ENCODE results near the gene PPM1D. TPM values are rescaled to one million over a fixed set of nuclear protein-coding genes. Genes with fewer than 3 reads are reported as not detected.

Gene PPM1D
- total RNA-seq, 1 donor from 2014 or later: 13.1 TPM

DNA sequence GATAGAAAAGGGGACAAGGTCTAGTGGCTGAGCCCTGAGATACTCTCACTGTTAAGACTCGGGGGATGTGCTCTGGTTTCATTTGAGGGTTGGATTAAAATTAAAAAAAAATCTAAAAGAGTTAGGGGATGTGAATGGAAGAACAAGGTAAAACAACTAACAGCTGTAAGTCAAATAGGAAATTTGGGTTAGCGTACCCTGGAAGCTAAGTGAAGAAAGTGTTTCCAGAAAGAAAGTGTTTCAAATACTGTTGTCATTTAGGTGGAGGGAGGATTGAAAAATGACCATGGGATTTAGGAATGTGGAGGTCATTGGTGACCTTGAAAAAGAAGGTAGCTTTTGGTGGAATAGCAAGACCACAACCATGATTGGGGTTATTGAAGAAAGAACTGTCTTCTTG, 37.7 kb downstream of the PPM1D start:
- Mint-ChIP-seq H3K27me3 (ENCODE audit: low read depth) (no peaks in the 10 kb centered on the region), H3K4me1 (ENCODE audit: low read depth) (peaks cover 7% of the 10 kb centered on the region), H3K4me3 (ENCODE audit: unreplicated experiment) (no peak overlapping the region), H3K9me3 (ENCODE audit: low read depth) (no peaks in the 10 kb centered on the region), H3K27ac (ENCODE audit: unreplicated experiment) (no peak overlapping the region), H3K36me3 (ENCODE audit: low read depth) (peaks cover 2% of the 10 kb centered on the region)
- TF ChIP-seq, protein P1, sequence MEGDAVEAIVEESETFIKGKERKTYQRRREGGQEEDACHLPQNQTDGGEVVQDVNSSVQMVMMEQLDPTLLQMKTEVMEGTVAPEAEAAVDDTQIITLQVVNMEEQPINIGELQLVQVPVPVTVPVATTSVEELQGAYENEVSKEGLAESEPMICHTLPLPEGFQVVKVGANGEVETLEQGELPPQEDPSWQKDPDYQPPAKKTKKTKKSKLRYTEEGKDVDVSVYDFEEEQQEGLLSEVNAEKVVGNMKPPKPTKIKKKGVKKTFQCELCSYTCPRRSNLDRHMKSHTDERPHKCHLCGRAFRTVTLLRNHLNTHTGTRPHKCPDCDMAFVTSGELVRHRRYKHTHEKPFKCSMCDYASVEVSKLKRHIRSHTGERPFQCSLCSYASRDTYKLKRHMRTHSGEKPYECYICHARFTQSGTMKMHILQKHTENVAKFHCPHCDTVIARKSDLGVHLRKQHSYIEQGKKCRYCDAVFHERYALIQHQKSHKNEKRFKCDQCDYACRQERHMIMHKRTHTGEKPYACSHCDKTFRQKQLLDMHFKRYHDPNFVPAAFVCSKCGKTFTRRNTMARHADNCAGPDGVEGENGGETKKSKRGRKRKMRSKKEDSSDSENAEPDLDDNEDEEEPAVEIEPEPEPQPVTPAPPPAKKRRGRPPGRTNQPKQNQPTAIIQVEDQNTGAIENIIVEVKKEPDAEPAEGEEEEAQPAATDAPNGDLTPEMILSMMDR (IDR thresholded peaks at IDR 0.05): no peak
- no peak for DNase-seq (ENCODE audit: low spot score)

DNA sequence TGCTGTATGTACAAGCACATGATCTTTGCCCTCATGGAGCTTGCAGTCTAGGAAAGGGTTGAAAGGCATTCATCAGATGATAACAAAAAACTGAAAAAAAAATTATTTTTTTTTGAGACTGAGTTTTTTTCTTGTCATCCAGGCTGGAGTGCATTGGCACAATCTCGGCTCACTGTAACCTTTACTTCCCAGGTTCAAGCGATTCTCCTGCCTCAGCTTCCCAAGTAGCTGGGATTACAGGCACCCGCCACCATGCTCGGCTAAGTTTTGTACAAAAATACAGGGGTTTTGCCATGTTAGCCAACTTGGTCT, 39.0 kb downstream of the PPM1D start:
- Mint-ChIP-seq H3K36me3 (ENCODE audit: low read depth) (peaks cover 2% of the 10 kb centered on the region), H3K27me3 (ENCODE audit: low read depth) (no peaks in the 10 kb centered on the region), H3K4me1 (ENCODE audit: low read depth) (peaks cover 7% of the 10 kb centered on the region), H3K27ac (ENCODE audit: unreplicated experiment) (no peak overlapping the region), H3K9me3 (ENCODE audit: low read depth) (no peaks in the 10 kb centered on the region), H3K4me3 (ENCODE audit: unreplicated experiment) (no peak overlapping the region)
- no peak for DNase-seq (ENCODE audit: low spot score)
- TF ChIP-seq, protein P1 (IDR thresholded peaks at IDR 0.05): peak; percentile 38

- no peak overlapping the region for H3K27ac Mint-ChIP-seq (ENCODE audit: unreplicated experiment)
- no peaks in the 10 kb centered on the region for H3K27me3 Mint-ChIP-seq (ENCODE audit: low read depth)
These were observed 40.5 kb downstream of the PPM1D start for GRCh38 chr17:60640503-60640902.

DNA sequence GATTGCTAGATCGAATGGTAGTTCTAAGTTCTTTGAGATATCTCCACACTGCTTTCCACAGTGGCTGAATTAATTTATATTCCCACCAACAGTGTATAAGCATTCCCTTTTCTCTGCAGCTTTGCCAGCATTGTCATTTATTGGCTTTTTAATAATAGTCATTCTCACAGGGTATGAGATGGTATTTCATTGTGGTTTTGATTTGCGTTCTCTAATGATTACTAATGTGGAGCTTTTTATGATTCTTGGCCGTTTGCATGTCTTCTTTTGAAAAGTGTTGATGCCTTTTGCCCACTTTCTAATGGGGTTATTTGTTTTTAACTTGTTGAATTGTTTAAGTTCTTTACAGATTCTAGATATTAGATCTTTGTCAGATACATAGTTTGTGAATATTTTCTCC, 41.1 kb downstream of the PPM1D start:
- Mint-ChIP-seq H3K27me3 (ENCODE audit: low read depth) (no peaks in the 10 kb centered on the region), H3K9me3 (ENCODE audit: low read depth) (no peaks in the 10 kb centered on the region), H3K27ac (ENCODE audit: unreplicated experiment) (no peak overlapping the region), H3K36me3 (ENCODE audit: low read depth) (peaks cover 2% of the 10 kb centered on the region), H3K4me1 (ENCODE audit: low read depth) (peaks cover 7% of the 10 kb centered on the region), H3K4me3 (ENCODE audit: unreplicated experiment) (no peak overlapping the region)
- DNase-seq (ENCODE audit: low spot score): no peak
- TF ChIP-seq, protein P1 (IDR thresholded peaks at IDR 0.05): no peak

More at GRCh38 chr17:60640503-60640902, 40.5 kb downstream of the PPM1D start:
- H3K9me3 Mint-ChIP-seq (ENCODE audit: low read depth): no peaks in the 10 kb centered on the region
- peaks cover 2% of the 10 kb centered on the region for H3K36me3 Mint-ChIP-seq (ENCODE audit: low read depth)
- no peak overlapping the region for H3K4me3 Mint-ChIP-seq (ENCODE audit: unreplicated experiment)
- TF ChIP-seq, protein P1 (IDR thresholded peaks at IDR 0.05): peak; percentile 72
- no peak for DNase-seq (ENCODE audit: low spot score)
- H3K4me1 Mint-ChIP-seq (ENCODE audit: low read depth): peaks cover 7% of the 10 kb centered on the region

DNA sequence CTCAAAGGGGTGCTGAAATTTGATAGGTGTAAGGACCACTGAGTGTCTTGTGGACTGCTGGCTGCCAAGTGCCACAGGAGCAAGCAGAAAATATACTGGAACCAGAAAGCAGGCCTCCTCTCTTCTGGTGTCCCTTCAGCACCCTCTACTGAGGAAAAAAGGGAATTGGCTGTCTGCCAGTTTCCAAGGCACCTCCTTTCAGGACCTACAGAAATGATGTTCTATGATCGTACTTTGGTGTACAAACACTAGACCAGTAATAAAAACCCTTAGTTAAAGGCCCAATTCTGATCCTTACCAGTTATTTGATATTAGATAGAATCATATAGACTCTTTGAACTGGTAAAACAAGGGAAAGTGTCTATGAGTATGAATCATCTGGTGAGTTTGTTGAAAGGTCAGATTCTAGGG, 41.8 kb downstream of the PPM1D start:
- Mint-ChIP-seq H3K4me1 (ENCODE audit: low read depth) (peaks cover 7% of the 10 kb centered on the region), H3K9me3 (ENCODE audit: low read depth) (no peaks in the 10 kb centered on the region)
- TF ChIP-seq, protein P1 (IDR thresholded peaks at IDR 0.05): peak; percentile 80

More for the DNA sequence above, 41.8 kb downstream of the PPM1D start:
- no peak for DNase-seq (ENCODE audit: low spot score)
- Mint-ChIP-seq H3K27me3 (ENCODE audit: low read depth) (no peaks in the 10 kb centered on the region), H3K27ac (ENCODE audit: unreplicated experiment) (no peak overlapping the region), H3K4me3 (ENCODE audit: unreplicated experiment) (no peak overlapping the region), H3K36me3 (ENCODE audit: low read depth) (peaks cover 2% of the 10 kb centered on the region)

Data from chondrocyte (in vitro differentiated cells).